ENCODE results near the gene SRP19.
"Not testable (repeated sequence)": the region's sequence is repeated elsewhere in the genome, so short reads cannot be mapped to it uniquely, and the experiment has no call there.

The SRP19 gene

GRCh38 chr5:112878760-112879159 lies 17.7 kb downstream of the SRP19 start:
- Histone ChIP-seq H3K36me3 (ENCODE audit: control insufficient read depth, insufficient read depth, low read length) (peaks cover 10% of the 10 kb centered on the region), H3K4me3 (ENCODE audit: low read length) (no peak overlapping the region), H3K27ac (ENCODE audit: low read depth, low read length) (no peak overlapping the region), H3K4me1 (ENCODE audit: control insufficient read depth, insufficient read depth, low read length) (no peaks in the 10 kb centered on the region), H3K27me3 (ENCODE audit: control insufficient read depth, insufficient read depth, low read length) (no peaks in the 10 kb centered on the region), H3K9ac (ENCODE audit: low read length) (no peak overlapping the region)

- Histone ChIP-seq H3K9ac (ENCODE audit: low read length) (no peak overlapping the region), H3K27me3 (ENCODE audit: control insufficient read depth, insufficient read depth, low read length) (no peaks in the 10 kb centered on the region), H3K4me1 (ENCODE audit: control insufficient read depth, insufficient read depth, low read length) (no peaks in the 10 kb centered on the region), H3K4me3 (ENCODE audit: low read length) (no peak overlapping the region), H3K27ac (ENCODE audit: low read depth, low read length) (no peak overlapping the region), H3K36me3 (ENCODE audit: control insufficient read depth, insufficient read depth, low read length) (peaks cover 10% of the 10 kb centered on the region)
Measured at GRCh38 chr5:112880219-112880964, 19.3 kb downstream of the SRP19 start.

- H3K27me3 ChIP-seq (ENCODE audit: control insufficient read depth, insufficient read depth, low read length) = no peaks in the 10 kb centered on the region
- H3K4me3 ChIP-seq (ENCODE audit: low read length) = no peak overlapping the region
- no peaks in the 10 kb centered on the region for H3K4me1 ChIP-seq (ENCODE audit: control insufficient read depth, insufficient read depth, low read length)
- H3K9ac ChIP-seq (ENCODE audit: low read length) = no peak overlapping the region
- H3K36me3 ChIP-seq (ENCODE audit: control insufficient read depth, insufficient read depth, low read length) = peaks cover 20% of the 10 kb centered on the region
- H3K27ac ChIP-seq (ENCODE audit: low read depth, low read length) = no peak overlapping the region
Measured at GRCh38 chr5:112883192-112883591, 22.1 kb downstream of the SRP19 start.

GRCh38 chr5:112885001-112885400 lies 23.9 kb downstream of the SRP19 start:
- Histone ChIP-seq H3K4me1 (ENCODE audit: control insufficient read depth, insufficient read depth, low read length) (no peaks in the 10 kb centered on the region), H3K4me3 (ENCODE audit: low read length) (no peak overlapping the region), H3K27ac (ENCODE audit: low read depth, low read length) (no peak overlapping the region), H3K36me3 (ENCODE audit: control insufficient read depth, insufficient read depth, low read length) (peaks cover 19% of the 10 kb centered on the region), H3K27me3 (ENCODE audit: control insufficient read depth, insufficient read depth, low read length) (no peaks in the 10 kb centered on the region), H3K9ac (ENCODE audit: low read length) (no peak overlapping the region)

- Histone ChIP-seq H3K4me1 (ENCODE audit: control insufficient read depth, insufficient read depth, low read length) (no peaks in the 10 kb centered on the region), H3K36me3 (ENCODE audit: control insufficient read depth, insufficient read depth, low read length) (peaks cover 14% of the 10 kb centered on the region), H3K27ac (ENCODE audit: low read depth, low read length) (no peak overlapping the region), H3K4me3 (ENCODE audit: low read length) (no peak overlapping the region), H3K9ac (ENCODE audit: low read length) (no peak overlapping the region), H3K27me3 (ENCODE audit: control insufficient read depth, insufficient read depth, low read length) (no peaks in the 10 kb centered on the region)
Measured at GRCh38 chr5:112886975-112887374, 25.9 kb downstream of the SRP19 start.

DNA sequence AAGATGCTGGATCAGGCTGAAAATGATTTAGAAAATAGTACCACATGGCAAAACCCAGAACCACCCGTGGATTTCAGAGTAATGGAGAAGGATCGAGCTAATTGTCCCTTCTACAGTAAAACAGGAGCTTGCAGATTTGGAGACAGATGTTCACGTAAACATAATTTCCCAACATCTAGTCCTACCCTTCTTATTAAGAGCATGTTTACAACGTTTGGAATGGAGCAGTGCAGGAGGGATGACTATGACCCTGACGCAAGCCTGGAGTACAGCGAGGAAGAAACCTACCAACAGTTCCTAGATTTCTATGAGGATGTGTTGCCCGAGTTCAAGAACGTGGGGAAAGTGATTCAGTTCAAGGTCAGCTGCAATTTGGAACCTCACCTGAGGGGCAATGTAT lies 31.0 kb downstream of the SRP19 start:
- not testable (repeated sequence) for H3K4me1 ChIP-seq (ENCODE audit: control insufficient read depth, insufficient read depth, low read length); H3K36me3 ChIP-seq (ENCODE audit: control insufficient read depth, insufficient read depth, low read length); H3K27ac ChIP-seq (ENCODE audit: low read depth, low read length); H3K4me3 ChIP-seq (ENCODE audit: low read length); H3K27me3 ChIP-seq (ENCODE audit: control insufficient read depth, insufficient read depth, low read length); H3K9ac ChIP-seq (ENCODE audit: low read length)

DNA sequence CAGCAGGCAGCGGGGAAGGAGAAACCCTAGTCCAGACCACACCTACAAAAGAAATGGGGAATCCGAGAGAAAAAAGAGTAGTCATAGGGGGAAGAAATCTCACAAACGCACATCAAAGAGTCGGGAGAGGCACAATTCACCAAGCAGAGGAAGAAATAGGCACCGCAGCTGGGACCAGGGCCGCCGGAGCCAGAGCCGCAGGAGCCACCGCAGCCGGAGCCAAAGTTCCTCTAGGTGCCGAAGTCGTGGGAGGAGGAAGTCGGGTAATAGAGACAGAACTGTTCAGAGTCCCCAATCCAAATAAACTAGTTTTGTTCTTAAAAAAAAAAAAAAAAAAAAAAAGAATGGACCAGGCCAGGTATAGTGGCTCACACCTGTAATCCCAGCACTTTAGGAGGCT lies 31.7 kb downstream of the SRP19 start:
- no peak overlapping the region for H3K4me3 ChIP-seq (ENCODE audit: low read length)
- no peaks in the 10 kb centered on the region for H3K27me3 ChIP-seq (ENCODE audit: control insufficient read depth, insufficient read depth, low read length)
- no peak overlapping the region for H3K27ac ChIP-seq (ENCODE audit: low read depth, low read length)
- H3K36me3 ChIP-seq (ENCODE audit: control insufficient read depth, insufficient read depth, low read length) = peaks cover 5% of the 10 kb centered on the region
- H3K4me1 ChIP-seq (ENCODE audit: control insufficient read depth, insufficient read depth, low read length) = peaks cover 2% of the 10 kb centered on the region
- no peak overlapping the region for H3K9ac ChIP-seq (ENCODE audit: low read length)

GRCh38 chr5:112895682-112896081 lies 34.6 kb downstream of the SRP19 start:
- peaks cover 7% of the 10 kb centered on the region for H3K36me3 ChIP-seq (ENCODE audit: control insufficient read depth, insufficient read depth, low read length)
- H3K27ac ChIP-seq (ENCODE audit: low read depth, low read length) = no peak overlapping the region
- H3K27me3 ChIP-seq (ENCODE audit: control insufficient read depth, insufficient read depth, low read length) = no peaks in the 10 kb centered on the region
- H3K4me1 ChIP-seq (ENCODE audit: control insufficient read depth, insufficient read depth, low read length) = peaks cover 2% of the 10 kb centered on the region
- H3K9ac ChIP-seq (ENCODE audit: low read length) = no peak overlapping the region
- H3K4me3 ChIP-seq (ENCODE audit: low read length) = no peak overlapping the region

GRCh38 chr5:112902561-112902960 lies 41.5 kb downstream of the SRP19 start:
- Histone ChIP-seq H3K36me3 (ENCODE audit: control insufficient read depth, insufficient read depth, low read length) (peaks cover 8% of the 10 kb centered on the region), H3K9ac (ENCODE audit: low read length) (no peak overlapping the region), H3K27ac (ENCODE audit: low read depth, low read length) (no peak overlapping the region)

GRCh38 chr5:112904996-112905395 lies 43.9 kb downstream of the SRP19 start:
- peaks cover 12% of the 10 kb centered on the region for H3K36me3 ChIP-seq (ENCODE audit: control insufficient read depth, insufficient read depth, low read length)
- not testable (repeated sequence) for H3K27me3 ChIP-seq (ENCODE audit: control insufficient read depth, insufficient read depth, low read length); H3K4me1 ChIP-seq (ENCODE audit: control insufficient read depth, insufficient read depth, low read length); H3K9ac ChIP-seq (ENCODE audit: low read length); H3K27ac ChIP-seq (ENCODE audit: low read depth, low read length); H3K4me3 ChIP-seq (ENCODE audit: low read length)

More at GRCh38 chr5:112902561-112902960, 41.5 kb downstream of the SRP19 start:
- no peaks in the 10 kb centered on the region for H3K4me1 ChIP-seq (ENCODE audit: control insufficient read depth, insufficient read depth, low read length)
- H3K27me3 ChIP-seq (ENCODE audit: control insufficient read depth, insufficient read depth, low read length) = no peaks in the 10 kb centered on the region
- no peak overlapping the region for H3K4me3 ChIP-seq (ENCODE audit: low read length)

DNA sequence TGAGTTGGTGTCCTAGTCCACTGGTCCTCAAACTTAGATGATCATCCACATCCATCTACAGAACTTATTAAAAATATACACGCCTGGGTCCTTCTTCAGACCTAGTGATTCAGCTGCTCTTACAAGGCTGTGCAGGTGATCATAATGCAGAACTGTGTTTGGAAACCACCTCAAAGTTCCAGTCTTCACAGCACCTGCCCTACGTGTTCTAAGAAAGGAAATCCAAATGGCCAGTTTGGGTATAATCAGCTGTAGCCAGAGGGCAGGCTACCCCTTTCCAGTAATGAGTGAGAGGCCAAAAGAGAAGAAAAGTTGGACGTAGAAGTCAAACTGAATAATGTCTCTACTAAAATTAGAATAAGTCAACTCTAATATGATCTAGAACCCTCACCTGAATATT lies 45.5 kb downstream of the SRP19 start:
- Histone ChIP-seq H3K9ac (ENCODE audit: low read length) (no peak overlapping the region), H3K27ac (ENCODE audit: low read depth, low read length) (no peak overlapping the region), H3K27me3 (ENCODE audit: control insufficient read depth, insufficient read depth, low read length) (no peaks in the 10 kb centered on the region), H3K4me1 (ENCODE audit: control insufficient read depth, insufficient read depth, low read length) (no peaks in the 10 kb centered on the region), H3K36me3 (ENCODE audit: control insufficient read depth, insufficient read depth, low read length) (peaks cover 13% of the 10 kb centered on the region), H3K4me3 (ENCODE audit: low read length) (no peak overlapping the region)

DNA sequence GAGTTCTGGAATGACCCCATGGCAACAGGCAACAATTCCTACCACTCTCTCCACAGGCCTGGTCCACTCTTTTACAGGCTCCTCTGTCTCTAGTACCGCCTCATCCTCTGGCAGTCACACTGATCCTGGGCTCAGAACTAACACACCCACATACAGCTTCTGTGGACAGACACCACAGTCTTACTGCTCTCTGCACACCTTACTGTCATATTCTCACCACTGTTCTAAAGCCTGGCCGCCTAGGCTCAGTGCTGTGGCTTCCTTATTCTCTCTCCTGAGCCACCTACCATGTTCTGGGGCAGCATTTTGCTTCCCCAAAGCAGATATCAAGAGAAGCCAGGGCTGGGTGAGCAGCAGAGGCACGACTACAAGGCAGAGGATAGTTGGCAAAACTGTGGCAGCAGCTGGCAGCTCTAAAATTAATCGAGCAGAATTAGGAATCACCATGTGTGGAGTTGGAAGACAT lies 46.1 kb downstream of the SRP19 start:
- H3K9ac ChIP-seq (ENCODE audit: low read length) = no peak overlapping the region
- H3K27ac ChIP-seq (ENCODE audit: low read depth, low read length) = no peak overlapping the region
- no peaks in the 10 kb centered on the region for H3K4me1 ChIP-seq (ENCODE audit: control insufficient read depth, insufficient read depth, low read length)
- no peaks in the 10 kb centered on the region for H3K27me3 ChIP-seq (ENCODE audit: control insufficient read depth, insufficient read depth, low read length)
- peaks cover 11% of the 10 kb centered on the region for H3K36me3 ChIP-seq (ENCODE audit: control insufficient read depth, insufficient read depth, low read length)
- no peak overlapping the region for H3K4me3 ChIP-seq (ENCODE audit: low read length)

- H3K9ac ChIP-seq (ENCODE audit: low read length) = no peak overlapping the region
Measured at GRCh38 chr5:112908854-112909253, 47.8 kb downstream of the SRP19 start.

More at GRCh38 chr5:112908854-112909253, 47.8 kb downstream of the SRP19 start:
- Histone ChIP-seq H3K4me3 (ENCODE audit: low read length) (no peak overlapping the region), H3K4me1 (ENCODE audit: control insufficient read depth, insufficient read depth, low read length) (no peaks in the 10 kb centered on the region), H3K27ac (ENCODE audit: low read depth, low read length) (no peak overlapping the region), H3K36me3 (ENCODE audit: control insufficient read depth, insufficient read depth, low read length) (peaks cover 13% of the 10 kb centered on the region), H3K27me3 (ENCODE audit: control insufficient read depth, insufficient read depth, low read length) (no peaks in the 10 kb centered on the region)
